SK-N-SH (cell line): ENCODE data around the gene CERS6. TPM values are rescaled to one million over a fixed set of nuclear protein-coding genes. Genes with fewer than 3 reads are reported as not detected.

Experiments used
- CTCF ChIA-PET: fragments of 300-600, 350-600 bp; formaldehyde crosslinking; extraction: SDS; loops from one replicate; lab custom pipeline; 2021; lab: Yijun Ruan, JAX
- POLR2A ChIA-PET: fragments of 350-600 bp; sonication (Branson Sonifier 250); formaldehyde crosslinking; extraction: SDS; loops from one replicate; lab custom pipeline; 2020; ENCODE audit warnings: antibody characterized with exemption, inconsistent platforms; lab: Yijun Ruan, JAX
- DNase-seq: peaks from one replicate; pipeline ENCODE4 v3.0.0; 2012
- H2AFZ ChIP-seq: fragments of 200-600 bp; sonication (generic); 2 replicates; pipeline ENCODE4 v1.8.1; 2016; ENCODE audit warnings: antibody characterized with exemption, mild to moderate bottlenecking, low read depth
- H3F3A ChIP-seq: fragments of 200-600 bp; sonication (generic); replicated peaks from 2 replicates; pipeline ENCODE3; 2016; ENCODE audit warnings: antibody characterized with exemption, mild to moderate bottlenecking; ENCODE audit not compliant: insufficient read depth
- H3K27ac ChIP-seq, 2 experiments: fragments of 200-500 bp in 1 of 2; fragments of 200-600 bp in 1 of 2; sonication (Bioruptor generic) in 1 of 2; sonication (generic), shearing (Covaris generic) in 1 of 2; 2 replicates each; pipeline versions ENCODE4 v1.5.1 to v1.6.1; 2014 to 2016; ENCODE audit warnings: low read depth in 2 of 2, inconsistent platforms in 1 of 2, low read length in 1 of 2, mild to moderate bottlenecking in 1 of 2, mixed read lengths in 1 of 2
- H3K27me3 ChIP-seq: fragments of 200-600 bp; sonication (generic), shearing (Covaris generic); 2 replicates; pipeline ENCODE4 v1.6.1; 2016; ENCODE audit warnings: mixed run types; ENCODE audit not compliant: insufficient read depth
- H3K36me3 ChIP-seq, 2 experiments: fragments of 200-500 bp in 1 of 2; fragments of 200-600 bp in 1 of 2; sonication (Bioruptor generic) in 1 of 2; sonication (generic) in 1 of 2; replicated peaks in 1 of 2; 2 replicates each; pipeline versions ENCODE3 to v1.5.1; 2014 to 2016; ENCODE audit warnings: low read length in 1 of 2, mild to moderate bottlenecking in 1 of 2; ENCODE audit not compliant: insufficient read depth in 2 of 2, control insufficient read depth in 1 of 2
- H3K4me1 ChIP-seq, 2 experiments: fragments of 200-500 bp in 1 of 2; fragments of 200-600 bp in 1 of 2; sonication (Bioruptor generic) in 1 of 2; sonication (generic), shearing (Covaris generic) in 1 of 2; 2 replicates each; pipeline versions ENCODE4 v1.5.1 to v1.6.1; 2014 to 2016; ENCODE audit warnings: low read depth in 1 of 2, low read length in 1 of 2, mixed run types in 1 of 2; ENCODE audit not compliant: insufficient read depth in 2 of 2, control insufficient read depth in 1 of 2
- H3K4me2 ChIP-seq: fragments of 200-600 bp; sonication (generic), shearing (Covaris generic); 2 replicates; pipeline ENCODE4 v1.6.1; 2017; ENCODE audit warnings: mixed run types
- H3K4me3 ChIP-seq, 2 experiments: fragments of 200-500 bp in 1 of 2; fragments of 200-600 bp in 1 of 2; sonication (Bioruptor generic) in 1 of 2; sonication (generic), shearing (Covaris generic) in 1 of 2; 2 replicates each; pipeline versions ENCODE4 v1.5.1 to v1.8.1; 2014 to 2016; ENCODE audit warnings: low read depth in 2 of 2, inconsistent platforms in 1 of 2, low read length in 1 of 2, mild to moderate bottlenecking in 1 of 2, mixed read lengths in 1 of 2, moderate library complexity in 1 of 2
- H3K79me2 ChIP-seq: fragments of 200-600 bp; sonication (generic); 2 replicates; pipeline ENCODE4 v1.8.1; 2017; ENCODE audit warnings: mild to moderate bottlenecking; ENCODE audit not compliant: insufficient read depth
- H3K9ac ChIP-seq: fragments of 200-600 bp; sonication (generic); 2 replicates; pipeline ENCODE4 v1.6.1; 2017; ENCODE audit warnings: mixed run types
- H3K9me2 ChIP-seq: fragments of 200-600 bp; sonication (generic); 2 replicates; pipeline ENCODE4 v1.6.1; 2017; ENCODE audit warnings: mixed run types
- H3K9me3 ChIP-seq: fragments of 200-600 bp; sonication (generic); 2 replicates; pipeline ENCODE4 v1.6.1; 2017; ENCODE audit warnings: mixed run types, mild to moderate bottlenecking, moderate library complexity
- H4K20me1 ChIP-seq: fragments of 200-600 bp; sonication (generic); 2 replicates; pipeline ENCODE4 v1.6.1; 2017; ENCODE audit warnings: mild to moderate bottlenecking, mixed run types; ENCODE audit not compliant: insufficient read depth
- ELF1 ChIP-seq: IDR thresholded peaks from 2 replicates; pipeline ENCODE4 v1.4.0; 2012
- EZH2phosphoT487 ChIP-seq: fragments of 200-600 bp; sonication (generic); IDR thresholded peaks from 2 replicates; pipeline ENCODE4 v1.6.1; 2017; ENCODE audit warnings: low read depth, mixed run types, mild to moderate bottlenecking, antibody characterized with exemption, moderate library complexity, borderline replicate concordance
- FOSL2 ChIP-seq: IDR thresholded peaks from 2 replicates; pipeline ENCODE4 v1.4.0; 2012; ENCODE audit warnings: low read depth, mild to moderate bottlenecking, moderate library complexity, borderline replicate concordance
- FOXM1 ChIP-seq: IDR thresholded peaks from 2 replicates; pipeline ENCODE4 v1.4.0; 2012; ENCODE audit warnings: low read depth, mild to moderate bottlenecking
- GABPA ChIP-seq: IDR thresholded peaks from 2 replicates; pipeline ENCODE4 v1.4.0; 2012; ENCODE audit warnings: low read depth, mild to moderate bottlenecking
- GATA2 ChIP-seq: sonication (generic); formaldehyde crosslinking; IDR thresholded peaks from 2 replicates; pipeline ENCODE4 v1.5.0; 2020; ENCODE audit warnings: mild to moderate bottlenecking, missing genetic modification reagents
- MAX ChIP-seq: IDR thresholded peaks from 2 replicates; pipeline ENCODE4 v1.4.0; 2012; ENCODE audit warnings: low read depth
- MEF2A ChIP-seq: IDR thresholded peaks from 2 replicates; pipeline ENCODE4 v1.4.0; 2012; ENCODE audit warnings: low read depth, borderline replicate concordance
- NFIC ChIP-seq: IDR thresholded peaks from 2 replicates; pipeline ENCODE4 v1.4.0; 2012; ENCODE audit warnings: borderline replicate concordance
- PBX3 ChIP-seq: IDR thresholded peaks from 2 replicates; pipeline ENCODE4; 2012
- REST ChIP-seq: IDR thresholded peaks from 2 replicates; pipeline ENCODE4 v1.6.1; 2012; ENCODE audit warnings: mild to moderate bottlenecking, low read depth, low read length, moderate library complexity
- SIN3A ChIP-seq: IDR thresholded peaks from 2 replicates; pipeline ENCODE4 v1.6.1; 2012; ENCODE audit warnings: low read depth, mild to moderate bottlenecking, low read length, moderate library complexity, borderline replicate concordance
- TAF1 ChIP-seq: IDR thresholded peaks from 2 replicates; pipeline ENCODE4 v1.6.1; 2012; ENCODE audit warnings: low read depth, mild to moderate bottlenecking, low read length, moderate library complexity, borderline replicate concordance
- USF2 ChIP-seq: fragments of 150-350 bp; IDR thresholded peaks from 2 replicates; pipeline ENCODE4 v1.6.1; 2017; ENCODE audit warnings: antibody characterized with exemption, low read length, low read depth, borderline replicate concordance
- WGBS: methylation state at CpG from one replicate; pipeline ENCODE4 v1.1.6; 2017; ENCODE audit warnings: low lambda C conversion rate; 5-methylcytosine and 5-hydroxymethylcytosine counted together
- polyA plus RNA-seq, 3 experiments: library from polyadenylated mRNA; depleted of rRNA; stranded (reverse); fragments of >200 nt; gene quantifications; 2 replicates each; pipeline ENCODE4 v1.2.3, GENCODE V29; 2012

The CERS6 gene
- polyA plus RNA-seq, 1 of the 3 experiments (the other 2 are of a cell fraction) = 1.8 TPM

- Histone ChIP-seq H3K79me2 (no peaks in the 10 kb centered on the region), H4K20me1 (no peaks in the 10 kb centered on the region), H3K36me3 (no peaks in the 10 kb centered on the region), H3K9me2 (no peaks in the 10 kb centered on the region), H2AFZ (no peak overlapping the region), H3K4me2 (no peak overlapping the region), H3K27me3 (no peaks in the 10 kb centered on the region), H3K4me3 (no peak overlapping the region), H3F3A (no peaks in the 10 kb centered on the region), H3K9ac (no peak overlapping the region), H3K4me1 (peaks cover 0 to 23% of the 10 kb centered on the region in 2 experiments; a peak in 2 of 4 replicates), H3K9me3 (no peaks in the 10 kb centered on the region), H3K27ac (no peak overlapping the region)
- ChIA-PET CTCF (interaction anchor here (1.0 to 1.2 kb wide), 2 partner anchors 14 to 265 kb away, joined by 3 read pairs; partner anchors contain the start of gene CERS6), POLR2A (interaction anchor here (2.5 kb wide), 1 partner anchor 15 kb away, joined by 6 read pairs; the partner anchor contains the start of gene CERS6)
- TF ChIP-seq FOSL2 (no peak), MAX (no peak)
- WGBS = 67% methylated on average over 6 of the region's 6 CpGs
- DNase-seq = no peak
Measured at GRCh38 chr2:168441214-168441872, 14.7 kb upstream of the CERS6 start.

GRCh38 chr2:168443818-168444217 lies 12.3 kb upstream of the CERS6 start:
- H3K9me3 ChIP-seq = no peaks in the 10 kb centered on the region
- no peak overlapping the region for H3K9ac ChIP-seq
- no peaks in the 10 kb centered on the region for H3K36me3 ChIP-seq
- POLR2A ChIA-PET = no interaction called here
- DNase-seq = no peak
- no peak overlapping the region for H3K4me2 ChIP-seq
- H3K79me2 ChIP-seq = no peaks in the 10 kb centered on the region
- CTCF ChIA-PET = interaction anchor here (0.9 kb wide), 1 partner anchor 9 kb away, joined by 3 read pairs; no protein-coding TSS in a partner anchor
- H3K9me2 ChIP-seq = no peaks in the 10 kb centered on the region
- no peaks in the 10 kb centered on the region for H3K27me3 ChIP-seq
- no peaks in the 10 kb centered on the region for H3F3A ChIP-seq
- H3K4me3 ChIP-seq = no peak overlapping the region
- no peaks in the 10 kb centered on the region for H4K20me1 ChIP-seq
- H3K4me1 ChIP-seq = peaks cover 0 to 13% of the 10 kb centered on the region in 2 experiments; a peak in 2 of 4 replicates
- TF ChIP-seq PBX3 (no peak), FOXM1 (no peak), ELF1 (no peak), GABPA (no peak), EZH2phosphoT487 (no peak), NFIC (no peak), TAF1 (no peak)
- H3K27ac ChIP-seq = no peak overlapping the region
- H2AFZ ChIP-seq = no peak overlapping the region

GRCh38 chr2:168445960-168446359 lies 10.1 kb upstream of the CERS6 start:
- DNase-seq = no peak
- Histone ChIP-seq H3K4me1 (no peaks in the 10 kb centered on the region; a peak in 1 of 4 replicates), H4K20me1 (no peaks in the 10 kb centered on the region), H3K36me3 (no peaks in the 10 kb centered on the region), H3K79me2 (no peaks in the 10 kb centered on the region), H3K9me2 (no peaks in the 10 kb centered on the region), H3F3A (no peaks in the 10 kb centered on the region), H3K27ac (no peak overlapping the region), H2AFZ (no peak overlapping the region), H3K27me3 (no peaks in the 10 kb centered on the region), H3K9ac (no peak overlapping the region), H3K9me3 (no peaks in the 10 kb centered on the region), H3K4me2 (no peak overlapping the region), H3K4me3 (no peak overlapping the region)
- WGBS = 84% methylated on average over 2 of the region's 2 CpGs
- CTCF ChIA-PET = no interaction called here
- POLR2A ChIA-PET = interaction anchor here (0.5 kb wide), 1 partner anchor 88 kb away, joined by 3 read pairs; no protein-coding TSS in a partner anchor
- TF ChIP-seq GATA2 (CRISPR knock-in tag) (no peak), MEF2A (no peak), REST (no peak), PBX3 (no peak), USF2 (no peak), SIN3A (no peak)
